Effector memory CD8-positive, alpha-beta T cell (primary cell): ENCODE results near the gene SLC24A3.

Experiments
- ATAC-seq: fragments of 150-1000 bp; cut with Tn5 transposase; replicated peaks from 2 replicates; pipeline ENCODE4 v1.10.0; 2021; ENCODE audit warnings: mild to moderate bottlenecking, moderate library complexity
- DNase-seq, 3 experiments: peaks; one replicate each; pipeline ENCODE4 v3.0.0; 2021
- H3K27ac Mint-ChIP-seq, 2 donors: one replicate each; pipeline ENCODE4 v1.8.0; 2022; ENCODE audit warnings: mild to moderate bottlenecking in 2 of 2, mixed read lengths in 2 of 2, moderate library complexity in 2 of 2
- H3K27me3 Mint-ChIP-seq, 2 donors: one replicate each; pipeline ENCODE4 v1.8.0; 2022; ENCODE audit warnings: mixed read lengths in 2 of 2
- H3K36me3 Mint-ChIP-seq: one replicate; pipeline ENCODE4 v1.8.0; 2022; ENCODE audit warnings: mild to moderate bottlenecking, moderate library complexity, mixed read lengths; ENCODE audit not compliant: insufficient read depth
- H3K4me1 Mint-ChIP-seq, 2 donors: one replicate each; pipeline ENCODE4 v1.8.0; 2022; ENCODE audit warnings: low read depth in 2 of 2, mixed read lengths in 2 of 2
- H3K4me3 Mint-ChIP-seq, 2 donors: one replicate each; pipeline ENCODE4 v1.8.0; 2022; ENCODE audit warnings: mild to moderate bottlenecking in 2 of 2, mixed read lengths in 2 of 2, moderate library complexity in 2 of 2
- H3K9me3 Mint-ChIP-seq, 2 donors: one replicate each; pipeline ENCODE4 v1.8.0; 2022; ENCODE audit warnings: mixed read lengths in 2 of 2

SLC24A3 gene

GRCh38 chr20:19770375-19770774 is 557.9 kb downstream of the SLC24A3 start:
- Mint-ChIP-seq H3K27ac (no peak overlapping the region), H3K9me3 (no peaks in the 10 kb centered on the region), H3K36me3 (no peaks in the 10 kb centered on the region), H3K4me1 (no peaks in the 10 kb centered on the region), H3K27me3 (peaks cover 13 to 25% of the 10 kb centered on the region in 2 donors), H3K4me3 (no peak overlapping the region)
- no peak for ATAC-seq
- no peak for DNase-seq

GRCh38 chr20:19771031-19771430 is 558.6 kb downstream of the SLC24A3 start:
- Mint-ChIP-seq H3K36me3 (no peaks in the 10 kb centered on the region), H3K27me3 (peaks cover 13 to 24% of the 10 kb centered on the region in 2 donors), H3K27ac (no peak overlapping the region), H3K4me1 (no peaks in the 10 kb centered on the region), H3K4me3 (no peak overlapping the region), H3K9me3 (no peaks in the 10 kb centered on the region)
- no peak for ATAC-seq
- no peak for DNase-seq
